Pancreas (tissue), 10 donors: ENCODE results near the gene POLRMT. TPM values are rescaled to one million over a fixed set of nuclear protein-coding genes. Genes with fewer than 3 reads are reported as not detected.
"Not testable (repeated sequence)": the region's sequence is repeated elsewhere in the genome, so short reads cannot be mapped to it uniquely, and the experiment has no call there.

ENCODE experiments used
- ATAC-seq, 4 donors: fragments of 200-7000 bp; cut with Tn5 transposase; one replicate each; pipeline versions ENCODE4 v1.8.0 to v1.9.1; 2020; ENCODE audit warnings: mild to moderate bottlenecking in 4 of 4, moderate library complexity in 4 of 4
- DNase-seq, 6 donors: peaks; one replicate each; pipeline ENCODE4 v3.0.0-alpha.2; 2020
- FAIRE-seq: peaks from 2 replicates; lab custom pipeline; 2012; peaks lifted over from hg19 to GRCh38; lab: Jason Lieb, UNC
- H3K27ac ChIP-seq, 4 donors: fragments of 200-600 bp; sonication (generic); 1 replicate in 3 of 4; 2 replicates in 1 of 4; pipeline versions ENCODE4 v1.5.0 to v1.8.0; 2020
- H3K27me3 ChIP-seq, 4 donors: fragments of 200-600 bp; one replicate each; pipeline ENCODE4 v1.8.0; 2021
- H3K36me3 ChIP-seq, 3 donors: fragments of 200-600 bp; sonication (generic) in 1 of 3; one replicate each; pipeline versions ENCODE4 v1.5.0 to v1.8.0; 2020 to 2021
- H3K4me1 ChIP-seq, 3 donors: fragments of 200-600 bp; one replicate each; pipeline ENCODE4 v1.8.0; 2021
- H3K4me3 ChIP-seq, 4 donors: fragments of 200-600 bp; sonication (generic) in 2 of 4; one replicate each; pipeline versions ENCODE4 v1.5.0 to v1.8.0; 2020 to 2021
- H3K9me3 ChIP-seq, 4 donors: fragments of 200-600 bp; one replicate each; pipeline ENCODE4 v1.8.0; 2021
- WGBS, 2 donors: extraction: QIAGEN DNeasy Blood & Tissue Kit; methylation state at CpG; one replicate each; pipeline ENCODE4 v1.1.7; 2013; 5-methylcytosine and 5-hydroxymethylcytosine counted together
- intact Hi-C, 3 donors: fragments of 100-400 bp; cut with DNase I; formaldehyde crosslinking; loops; one replicate each; pipeline versions ENCODE4 v1.11.1 to v1.14.2; 2022
- polyA plus RNA-seq, 2 donors: library from polyadenylated mRNA; stranded (reverse); fragments of 200-250 nt; gene quantifications; one replicate each; pipeline ENCODE4 v1.2.3, GENCODE V29; 2013
- total RNA-seq, 6 donors: library from RNA; stranded (reverse); fragmentation: NEBNext Ultra II Directional in 4 of 6; extraction: Animal tissue kit (Norgen Biotek cat#: 25700) in 4 of 6; gene quantifications; one replicate each; pipeline versions ENCODE4 v1.2.1 to v1.2.4, GENCODE V29; 2021 to 2023
- TF ChIP-seq, protein P1 (sequence below), 4 donors: fragments of 200-600 bp; sonication (generic) in 3 of 4; IDR thresholded peaks; one replicate each; pipeline versions ENCODE4 v1.5.0 to v1.8.0; 2021; ENCODE audit warnings: antibody characterized with exemption in 4 of 4
- donor health status: healthy with polysubstance abuse.
- donor health status: DM: no; HTN: no; CAD: no; lungs with moderate emphysema.
- donor health status: DM: no; HTN: no; CAD: no.
- donor health status: control.
- donor health status: control.
- donor health status: Bipolar disorder and iron deficiency.
- donor health status: DM: yes; HTN: yes; CAD: no.
- donor health status: DM: no; HTN: no; CAD: no.
- donor health status: DM: no; HTN: no; CAD: no.
- donor health status: DM: yes; HTN: yes; CAD: no.

The POLRMT gene
- total and polyA plus RNA-seq, 8 donors = 19.3 to 101 (median 28.1) TPM

DNA sequence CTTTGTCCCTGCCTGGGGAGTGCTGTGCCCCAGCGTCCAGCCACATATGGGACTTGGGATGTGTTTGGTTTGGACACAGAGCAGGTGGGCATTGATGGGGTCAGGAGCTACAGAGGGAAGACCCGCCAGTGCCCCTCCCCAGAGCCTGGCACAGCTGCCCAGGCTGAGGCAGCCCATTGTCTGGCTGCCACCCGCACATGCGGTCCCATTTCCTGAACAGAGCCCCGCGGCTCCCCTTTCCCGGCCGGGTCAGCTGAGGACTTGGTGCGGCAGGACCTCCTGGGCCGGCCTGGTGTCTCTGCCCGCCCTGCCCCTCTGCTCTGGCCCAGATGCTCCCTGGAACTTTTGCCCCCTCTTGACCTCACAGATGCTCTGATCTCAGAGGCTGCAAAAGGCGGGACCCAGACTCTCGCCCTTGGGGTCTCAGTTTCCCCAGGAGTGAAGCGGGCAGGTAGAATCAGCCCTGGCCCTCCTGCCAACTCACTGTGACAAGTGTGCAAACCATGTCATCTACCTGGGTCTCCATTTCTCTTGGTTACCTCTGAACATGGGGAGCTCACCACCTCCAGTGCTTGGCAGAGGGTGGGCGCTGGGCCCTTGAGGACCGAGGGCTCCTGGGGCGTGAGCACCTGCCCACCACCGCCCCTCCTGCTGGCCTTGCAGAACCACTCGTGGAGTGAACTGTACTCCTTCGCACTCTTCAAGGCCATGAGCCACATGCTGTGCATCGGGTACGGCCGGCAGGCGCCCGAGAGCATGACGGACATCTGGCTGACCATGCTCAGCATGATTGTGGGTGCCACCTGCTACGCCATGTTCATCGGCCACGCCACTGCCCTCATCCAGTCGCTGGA is 25.8 kb downstream of the POLRMT start:
- WGBS, 2 donors = 72 to 81% methylated on average over 28 to 30 of the region's 30 CpGs
- intact Hi-C loops = no loop called here
- TF ChIP-seq, protein P1, sequence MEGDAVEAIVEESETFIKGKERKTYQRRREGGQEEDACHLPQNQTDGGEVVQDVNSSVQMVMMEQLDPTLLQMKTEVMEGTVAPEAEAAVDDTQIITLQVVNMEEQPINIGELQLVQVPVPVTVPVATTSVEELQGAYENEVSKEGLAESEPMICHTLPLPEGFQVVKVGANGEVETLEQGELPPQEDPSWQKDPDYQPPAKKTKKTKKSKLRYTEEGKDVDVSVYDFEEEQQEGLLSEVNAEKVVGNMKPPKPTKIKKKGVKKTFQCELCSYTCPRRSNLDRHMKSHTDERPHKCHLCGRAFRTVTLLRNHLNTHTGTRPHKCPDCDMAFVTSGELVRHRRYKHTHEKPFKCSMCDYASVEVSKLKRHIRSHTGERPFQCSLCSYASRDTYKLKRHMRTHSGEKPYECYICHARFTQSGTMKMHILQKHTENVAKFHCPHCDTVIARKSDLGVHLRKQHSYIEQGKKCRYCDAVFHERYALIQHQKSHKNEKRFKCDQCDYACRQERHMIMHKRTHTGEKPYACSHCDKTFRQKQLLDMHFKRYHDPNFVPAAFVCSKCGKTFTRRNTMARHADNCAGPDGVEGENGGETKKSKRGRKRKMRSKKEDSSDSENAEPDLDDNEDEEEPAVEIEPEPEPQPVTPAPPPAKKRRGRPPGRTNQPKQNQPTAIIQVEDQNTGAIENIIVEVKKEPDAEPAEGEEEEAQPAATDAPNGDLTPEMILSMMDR (IDR thresholded peaks at IDR 0.05) = no peak
- no peak overlapping the region for H3K4me3 ChIP-seq
- no peaks in the 10 kb centered on the region for H3K27me3 ChIP-seq
- no peaks in the 10 kb centered on the region for H3K36me3 ChIP-seq
- H3K27ac ChIP-seq = no peak overlapping the region
- DNase-seq = no peak
- no peaks in the 10 kb centered on the region for H3K9me3 ChIP-seq
- no peak for ATAC-seq
- no peaks in the 10 kb centered on the region for H3K4me1 ChIP-seq
- FAIRE-seq = no peak

GRCh38 chr19:605061-605971 is 28.0 kb downstream of the POLRMT start:
- FAIRE-seq, intact Hi-C loops, H3K4me1 ChIP-seq, H3K4me3 ChIP-seq, ATAC-seq, H3K27ac ChIP-seq, H3K9me3 ChIP-seq, H3K27me3 ChIP-seq, H3K36me3 ChIP-seq: not testable (repeated sequence)
- 71 to 80% methylated on average over 16 to 32 of the region's 34 CpGs for WGBS, 2 donors
- peak in 2 of 6 donors; percentile 26 to 66 for DNase-seq

- ATAC-seq (no peak), DNase-seq (peak in 2 of 6 donors; percentile 33 to 51), FAIRE-seq (no peak)
- WGBS, 2 donors = 69 to 91% methylated on average over 11 of the region's 11 CpGs
- Histone ChIP-seq H3K27ac (no peak overlapping the region), H3K4me3 (no peak overlapping the region), H3K9me3 (no peaks in the 10 kb centered on the region), H3K36me3 (no peaks in the 10 kb centered on the region), H3K4me1 (no peaks in the 10 kb centered on the region), H3K27me3 (no peaks in the 10 kb centered on the region)
- intact Hi-C loops = no loop called here
- TF ChIP-seq, protein P1 (IDR thresholded peaks at IDR 0.05) = no peak
Measured at GRCh38 chr19:604355-604754, 29.0 kb downstream of the POLRMT start.

DNA sequence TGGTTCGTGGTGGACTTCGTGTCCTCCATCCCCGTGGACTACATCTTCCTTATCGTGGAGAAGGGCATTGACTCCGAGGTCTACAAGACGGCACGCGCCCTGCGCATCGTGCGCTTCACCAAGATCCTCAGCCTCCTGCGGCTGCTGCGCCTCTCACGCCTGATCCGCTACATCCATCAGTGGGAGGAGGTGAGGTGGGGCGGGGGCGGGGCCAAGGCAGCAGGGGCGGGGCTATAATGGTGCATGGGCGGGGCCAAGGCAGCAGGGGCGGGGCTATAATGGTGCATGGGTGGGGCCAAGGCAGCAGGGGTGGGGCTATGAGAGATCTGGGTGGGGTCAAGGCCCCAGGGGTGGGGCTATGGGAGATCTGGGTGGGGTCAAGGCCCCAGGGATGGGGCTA is 29.6 kb downstream of the POLRMT start:
- ATAC-seq, intact Hi-C loops, H3K27ac ChIP-seq, H3K27me3 ChIP-seq, H3K4me1 ChIP-seq, H3K36me3 ChIP-seq, FAIRE-seq, H3K9me3 ChIP-seq, H3K4me3 ChIP-seq: not testable (repeated sequence)
- peak in 1 of 6 donors; percentile 50 for DNase-seq
- 87 to 88% methylated on average over 20 of the region's 20 CpGs for WGBS, 2 donors

DNA sequence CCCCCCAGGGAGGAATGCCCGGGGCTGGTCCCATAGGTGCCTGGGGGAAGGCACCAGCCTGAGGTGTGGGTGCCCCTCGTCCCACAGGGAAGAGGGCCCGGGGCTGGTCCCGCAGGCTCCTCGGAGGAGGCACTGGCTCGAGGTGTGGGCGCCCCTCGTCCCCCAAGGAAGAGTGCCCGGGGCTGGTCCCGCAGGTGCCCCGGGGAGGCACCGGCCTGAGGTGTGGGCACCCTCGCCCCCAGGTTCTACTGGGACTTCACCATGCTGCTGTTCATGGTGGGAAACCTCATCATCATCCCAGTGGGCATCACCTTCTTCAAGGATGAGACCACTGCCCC is 30.1 kb downstream of the POLRMT start:
- H3K9me3 ChIP-seq, H3K4me1 ChIP-seq, H3K4me3 ChIP-seq, H3K27me3 ChIP-seq, H3K27ac ChIP-seq, ATAC-seq, intact Hi-C loops, H3K36me3 ChIP-seq, FAIRE-seq: not testable (repeated sequence)
- peak in 1 of 6 donors; percentile 64 for DNase-seq
- WGBS, 2 donors = 78 to 83% methylated on average over 13 of the region's 13 CpGs
